OCI-LY3 (cell line): Measurements from ENCODE around the gene CACNA2D3.

Experiments used
- H2AFZ ChIP-seq: fragments of 200-600, 300-600 bp; shearing (Covaris generic); 2 replicates; pipeline ENCODE4 v1.6.0; 2014; ENCODE audit warnings: antibody characterized with exemption, low read depth, low read length
- H3K27ac ChIP-seq: fragments of 200-600, 300-600 bp; sonication (generic); 2 replicates; pipeline ENCODE4 v1.5.1; 2014; ENCODE audit warnings: mild to moderate bottlenecking, low read length, moderate library complexity, mixed read lengths
- H3K27me3 ChIP-seq: fragments of 200-600, 300-600 bp; sonication (generic); 2 replicates; pipeline ENCODE4 v1.6.1; 2014; ENCODE audit warnings: low read depth, low read length, mixed read lengths
- H3K36me3 ChIP-seq: fragments of 200-600, 300-600 bp; sonication (generic); replicated peaks from 2 replicates; pipeline ENCODE3; 2014; ENCODE audit warnings: low read depth, low read length, mixed read lengths
- H3K4me1 ChIP-seq: fragments of 300-600, 200-600 bp; sonication (generic); 2 replicates; pipeline ENCODE4 v1.6.1; 2014; ENCODE audit warnings: low read length, mixed read lengths
- H3K4me2 ChIP-seq: fragments of 200-600, 300-600 bp; sonication (generic); 2 replicates; pipeline ENCODE4 v1.6.1; 2014; ENCODE audit warnings: low read length, mixed read lengths
- H3K4me3 ChIP-seq: fragments of 300-600, 200-600 bp; sonication (generic); 2 replicates; pipeline ENCODE4 v1.5.1; 2014; ENCODE audit warnings: antibody characterized with exemption, mild to moderate bottlenecking, low read length, moderate library complexity
- H3K79me2 ChIP-seq: fragments of 300-600, 200-600 bp; shearing (Covaris generic); 2 replicates; pipeline ENCODE4 v1.6.1; 2014; ENCODE audit warnings: mild to moderate bottlenecking, low read length, mixed read lengths
- H3K9ac ChIP-seq: fragments of 300-600, 200-600 bp; shearing (Covaris generic); 2 replicates; pipeline ENCODE4 v1.6.0; 2014; ENCODE audit warnings: mild to moderate bottlenecking, low read length, moderate library complexity
- H3K9me3 ChIP-seq: fragments of 200-600, 300-600 bp; shearing (Covaris generic); 2 replicates; pipeline ENCODE4 v1.6.1; 2014; ENCODE audit warnings: low read length, mixed read lengths; ENCODE audit not compliant: insufficient read depth
- H4K20me1 ChIP-seq: fragments of 200-600, 300-600 bp; sonication (generic); 2 replicates; pipeline ENCODE4 v1.6.1; 2016; ENCODE audit warnings: low read length, mixed read lengths; ENCODE audit not compliant: insufficient read depth
- CTCF ChIP-seq: fragments of 200-600, 300-600 bp; sonication (generic); IDR thresholded peaks from 2 replicates; pipeline ENCODE4 v1.5.1; 2014; ENCODE audit warnings: antibody characterized with exemption, low read length, low read depth
- EZH2phosphoT487 ChIP-seq: fragments of 200-600 bp; shearing (Covaris generic); IDR thresholded peaks from 2 replicates; pipeline ENCODE4 v1.6.1; 2018; ENCODE audit warnings: antibody characterized with exemption, mixed run types, low read depth

CACNA2D3 gene

GRCh38 chr3:54710954-54711353 lies 588.6 kb downstream of the CACNA2D3 start:
- no peaks in the 10 kb centered on the region for H3K79me2 ChIP-seq
- H3K36me3 ChIP-seq, result no peaks in the 10 kb centered on the region
- TF ChIP-seq CTCF, result no peak
- no peak for TF ChIP-seq EZH2phosphoT487
- H3K27me3 ChIP-seq, result no peaks in the 10 kb centered on the region
- no peak overlapping the region for H3K27ac ChIP-seq
- no peak overlapping the region for H3K4me2 ChIP-seq
- H4K20me1 ChIP-seq, result no peaks in the 10 kb centered on the region
- no peak overlapping the region for H3K9ac ChIP-seq
- H3K4me3 ChIP-seq, result no peak overlapping the region
- no peak overlapping the region for H2AFZ ChIP-seq
- H3K4me1 ChIP-seq, result no peaks in the 10 kb centered on the region
- H3K9me3 ChIP-seq, result no peaks in the 10 kb centered on the region

GRCh38 chr3:54712539-54712938 lies 590.2 kb downstream of the CACNA2D3 start:
- Histone ChIP-seq H2AFZ (no peak overlapping the region), H4K20me1 (no peaks in the 10 kb centered on the region), H3K4me2 (no peak overlapping the region), H3K27ac (no peak overlapping the region), H3K4me3 (no peak overlapping the region), H3K9ac (no peak overlapping the region), H3K27me3 (no peaks in the 10 kb centered on the region), H3K36me3 (no peaks in the 10 kb centered on the region), H3K9me3 (no peaks in the 10 kb centered on the region), H3K4me1 (no peaks in the 10 kb centered on the region), H3K79me2 (no peaks in the 10 kb centered on the region)
- TF ChIP-seq EZH2phosphoT487 (no peak), CTCF (no peak)

GRCh38 chr3:54713031-54713430 lies 590.7 kb downstream of the CACNA2D3 start:
- Histone ChIP-seq H3K9me3 (no peaks in the 10 kb centered on the region), H3K36me3 (no peaks in the 10 kb centered on the region), H3K9ac (no peak overlapping the region), H4K20me1 (no peaks in the 10 kb centered on the region), H3K79me2 (no peaks in the 10 kb centered on the region), H3K4me3 (no peak overlapping the region), H3K27ac (no peak overlapping the region), H3K27me3 (no peaks in the 10 kb centered on the region), H3K4me1 (no peaks in the 10 kb centered on the region), H3K4me2 (no peak overlapping the region), H2AFZ (no peak overlapping the region)
- TF ChIP-seq EZH2phosphoT487, result no peak

GRCh38 chr3:54713455-54713854 lies 591.1 kb downstream of the CACNA2D3 start:
- Histone ChIP-seq H3K27me3 (no peaks in the 10 kb centered on the region), H4K20me1 (no peaks in the 10 kb centered on the region), H3K27ac (no peak overlapping the region), H3K9me3 (no peaks in the 10 kb centered on the region), H3K4me1 (no peaks in the 10 kb centered on the region), H3K79me2 (no peaks in the 10 kb centered on the region), H3K9ac (no peak overlapping the region), H2AFZ (no peak overlapping the region), H3K4me3 (no peak overlapping the region), H3K36me3 (no peaks in the 10 kb centered on the region), H3K4me2 (no peak overlapping the region)
- TF ChIP-seq CTCF, result no peak
- no peak for TF ChIP-seq EZH2phosphoT487

- no peak overlapping the region for H3K4me2 ChIP-seq
- no peaks in the 10 kb centered on the region for H4K20me1 ChIP-seq
- H3K9me3 ChIP-seq, result no peaks in the 10 kb centered on the region
- H3K9ac ChIP-seq, result no peak overlapping the region
- no peaks in the 10 kb centered on the region for H3K36me3 ChIP-seq
- H3K4me1 ChIP-seq, result no peaks in the 10 kb centered on the region
- H2AFZ ChIP-seq, result no peak overlapping the region
- H3K4me3 ChIP-seq, result no peak overlapping the region
- H3K79me2 ChIP-seq, result no peaks in the 10 kb centered on the region
- no peak for TF ChIP-seq CTCF
- no peak for TF ChIP-seq EZH2phosphoT487
- H3K27ac ChIP-seq, result no peak overlapping the region
- H3K27me3 ChIP-seq, result no peaks in the 10 kb centered on the region
Measured at GRCh38 chr3:54714035-54714434, 591.7 kb downstream of the CACNA2D3 start.
